Activated CD8-positive, alpha-beta memory T cell treated with anti-CD3 and anti-CD28 coated beads, Interleukin-2, amount 50 U/mL, for 24 hours (primary cell): Measurements from ENCODE around the gene HOXC9.

Experiments used
- DNase-seq: peaks from one replicate; pipeline ENCODE4 v3.0.0-alpha.2; 2020; ENCODE audit errors: extremely low read depth

The HOXC9 gene

DNA sequence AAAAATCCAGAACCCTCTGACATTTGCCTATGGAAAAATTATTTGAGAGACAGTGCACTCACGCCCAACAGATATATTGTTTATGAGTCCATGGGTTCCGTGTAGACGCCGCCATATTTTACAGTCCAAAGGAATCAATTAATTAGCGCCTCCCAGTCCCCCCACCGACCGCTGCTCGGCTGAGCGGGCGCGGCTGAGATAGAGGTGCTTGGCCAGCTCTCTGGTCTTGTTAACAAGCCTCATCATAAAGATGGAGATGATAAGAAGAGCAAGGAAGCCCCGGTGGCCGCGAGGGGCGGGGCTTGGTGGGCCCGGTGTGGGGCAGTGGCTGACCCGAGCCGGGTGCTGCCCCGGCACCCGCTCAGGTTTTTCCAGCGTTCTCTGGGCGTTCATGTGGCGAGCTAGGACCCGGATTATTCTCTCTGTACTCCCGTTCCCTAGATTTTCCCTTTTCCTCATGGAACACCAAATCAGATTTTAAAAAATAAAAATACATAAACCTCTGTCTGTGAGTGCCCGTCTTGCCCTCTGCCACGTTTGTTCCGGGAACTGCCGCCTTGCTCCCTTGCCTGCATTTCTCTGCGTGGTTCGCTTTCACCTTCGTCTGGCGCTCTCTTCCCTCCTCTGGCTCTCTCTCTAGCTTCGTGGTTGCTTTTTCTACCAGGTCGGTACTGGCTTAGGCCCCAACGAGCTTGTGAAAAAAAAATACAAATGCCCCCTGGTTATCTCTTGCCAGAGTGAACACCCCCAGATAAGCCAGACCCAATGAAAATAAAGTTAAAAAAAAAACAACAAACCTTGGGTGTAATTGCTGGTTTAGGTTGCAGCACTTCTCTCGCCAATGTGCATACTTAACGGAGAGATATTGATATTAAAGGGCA is 36.3 kb upstream of the HOXC9 start:
- DNase-seq = no peak

- no peak for DNase-seq
Observed at GRCh38 chr12:53964315-53964713, 35.6 kb upstream of the HOXC9 start.

DNA sequence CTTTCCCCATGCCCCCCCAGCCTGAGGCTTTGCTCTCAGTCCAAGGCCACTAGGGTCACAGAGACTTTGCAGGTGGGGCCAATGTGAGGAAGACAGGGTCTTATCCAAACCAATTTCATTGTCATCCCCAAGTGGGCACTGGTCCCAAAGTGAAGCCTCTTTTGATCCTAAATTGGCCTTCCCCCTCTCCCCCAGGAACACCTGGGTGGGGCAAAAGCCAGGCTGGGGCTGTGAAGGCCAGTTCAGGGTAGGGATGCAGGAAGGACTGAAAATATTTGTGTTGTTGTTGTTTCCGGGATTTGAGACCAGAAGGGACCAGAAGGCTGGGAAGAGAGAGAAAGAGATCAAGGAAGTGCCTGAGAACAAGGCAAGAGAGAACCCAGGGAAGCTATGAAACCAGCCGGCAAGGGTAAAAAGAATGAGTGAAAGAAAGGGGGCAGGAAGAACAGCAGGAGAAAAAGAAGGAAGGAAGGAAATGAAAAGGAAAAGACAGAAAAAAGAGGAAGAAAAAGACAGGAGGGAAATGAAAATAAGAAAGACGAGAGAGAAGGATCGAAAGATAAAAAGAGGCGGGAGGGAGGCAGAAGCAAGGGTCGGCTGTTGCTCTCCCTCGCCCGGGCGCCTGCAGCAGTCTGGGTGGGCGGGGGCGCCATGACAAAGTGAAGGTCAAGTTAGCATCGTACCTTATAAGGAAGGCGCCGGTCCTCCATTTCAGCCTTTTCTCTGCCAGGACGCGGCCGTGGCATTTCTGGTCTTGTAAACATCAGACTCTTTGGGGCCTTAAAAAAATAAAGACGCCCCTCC is 34.5 kb upstream of the HOXC9 start:
- DNase-seq = no peak

DNA sequence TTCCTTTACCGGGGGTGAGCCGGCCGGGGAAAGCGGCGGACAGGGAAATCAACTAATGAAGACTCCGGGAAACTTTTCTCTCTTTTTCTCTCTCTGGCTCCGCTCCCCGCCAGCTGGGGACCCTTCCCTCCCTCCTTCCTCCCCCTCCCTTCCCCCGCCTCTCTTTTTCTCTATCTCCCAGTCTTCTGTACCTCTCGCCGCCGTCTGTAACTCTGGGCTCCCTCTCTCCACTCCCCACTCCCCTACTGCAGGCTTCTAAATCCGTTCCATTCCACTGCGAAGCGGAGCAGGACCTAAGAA is 33.9 kb upstream of the HOXC9 start:
- DNase-seq = no peak

DNA sequence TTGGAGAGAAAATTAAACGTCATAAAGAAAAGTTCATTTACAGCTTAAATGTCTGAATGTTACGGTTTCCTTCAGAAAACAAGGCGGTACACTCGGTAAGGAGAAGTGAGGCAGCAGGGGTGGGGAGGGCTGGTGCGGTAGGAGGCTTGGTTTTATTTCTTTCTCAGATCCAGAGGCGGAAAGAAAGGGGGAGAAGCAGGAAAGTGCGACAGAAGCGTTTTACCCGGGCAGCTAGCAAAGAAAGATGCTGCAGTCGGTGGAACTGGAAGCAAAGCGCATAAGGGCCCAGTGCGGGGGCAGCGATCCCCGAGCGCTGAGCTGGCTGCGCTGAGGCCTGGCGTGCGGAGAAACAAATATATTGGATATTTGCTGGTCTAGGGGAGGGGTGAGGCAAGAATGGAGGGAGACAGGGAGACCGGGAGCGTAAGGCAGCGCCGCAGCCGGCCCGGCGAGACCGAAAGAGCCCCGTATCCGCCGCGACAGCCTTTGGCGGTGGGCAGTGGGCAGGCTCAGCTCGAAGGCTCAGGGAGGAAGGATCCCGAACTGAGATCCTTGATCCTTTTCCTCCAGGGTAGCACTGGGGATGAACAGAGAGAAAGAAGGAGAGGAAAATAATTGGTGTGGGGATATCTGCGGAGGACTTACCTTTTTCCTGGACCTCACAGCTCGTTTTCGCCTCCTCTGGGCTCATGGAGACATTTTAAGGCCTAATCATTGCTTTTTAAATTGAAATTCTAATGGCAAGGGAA is 33.4 kb upstream of the HOXC9 start:
- no peak for DNase-seq

GRCh38 chr12:53967421-53967925 is 32.5 kb upstream of the HOXC9 start:
- DNase-seq = no peak

- DNase-seq = no peak
Observed at GRCh38 chr12:53968214-53969127, 31.5 kb upstream of the HOXC9 start.

- DNase-seq = no peak
Observed at GRCh38 chr12:53969588-53970259, 30.2 kb upstream of the HOXC9 start.

DNA sequence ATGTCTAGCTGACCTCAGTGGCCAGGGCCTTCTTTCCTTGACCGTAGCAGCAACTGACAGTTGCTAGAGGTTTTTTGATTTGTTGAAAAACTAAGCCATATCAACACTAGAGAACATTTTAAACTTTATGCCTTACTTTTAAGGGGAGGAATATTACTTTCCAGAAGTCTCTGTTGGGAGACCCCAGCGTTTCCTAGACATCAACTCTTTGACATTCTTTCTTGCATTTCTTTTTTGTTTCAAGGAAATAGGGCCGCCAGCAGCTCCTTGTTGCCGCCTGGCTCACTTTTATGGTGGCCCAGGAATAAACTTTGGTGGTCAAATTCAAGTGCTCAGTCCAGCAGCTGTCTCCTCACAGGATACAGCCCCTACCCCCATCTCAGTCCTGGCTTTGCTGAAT is 29.5 kb upstream of the HOXC9 start:
- no peak for DNase-seq

GRCh38 chr12:53971129-53971528 is 28.8 kb upstream of the HOXC9 start:
- no peak for DNase-seq

- DNase-seq = no peak
Observed at GRCh38 chr12:53971686-53972085, 28.3 kb upstream of the HOXC9 start.

- no peak for DNase-seq
Observed at GRCh38 chr12:53972152-53972702, 27.7 kb upstream of the HOXC9 start.

- no peak for DNase-seq
Observed at GRCh38 chr12:53972722-53973235, 27.2 kb upstream of the HOXC9 start, which contains the start of gene HOXC11. Gene HOXC11 (plus strand): TSS chr12:53973126. CDS start chr12:53973242, 116 bp downstream.

- no peak for DNase-seq
Observed at GRCh38 chr12:53973236-53974042, 26.5 kb upstream of the HOXC9 start.

GRCh38 chr12:53974084-53975063 is 25.6 kb upstream of the HOXC9 start, which contains the start of gene HOTAIR:
Gene HOTAIR (minus strand): TSS chr12:53974954.
- no peak for DNase-seq

DNA sequence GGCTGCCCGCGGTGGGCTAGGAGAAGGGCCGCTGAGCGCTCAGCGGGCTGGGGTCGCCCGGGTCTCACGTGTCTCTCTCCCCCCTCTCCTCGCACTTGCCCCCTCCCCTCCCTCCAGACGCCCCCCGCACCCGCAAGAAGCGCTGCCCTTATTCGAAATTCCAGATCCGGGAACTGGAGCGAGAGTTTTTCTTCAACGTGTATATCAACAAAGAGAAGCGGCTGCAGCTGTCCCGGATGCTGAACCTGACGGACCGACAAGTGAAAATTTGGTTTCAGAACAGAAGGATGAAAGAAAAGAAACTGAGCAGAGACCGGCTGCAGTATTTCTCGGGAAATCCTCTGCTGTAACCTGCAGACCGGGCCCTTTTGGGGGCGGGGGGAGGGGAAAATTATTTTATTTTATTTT is 24.9 kb upstream of the HOXC9 start:
- DNase-seq = no peak

GRCh38 chr12:53975479-53976152 is 24.3 kb upstream of the HOXC9 start:
- DNase-seq = no peak
